Liver (tissue), 9 donors: ENCODE results near the gene SLC25A45. TPM values are rescaled to one million over a fixed set of nuclear protein-coding genes. Genes with fewer than 3 reads are reported as not detected.

Source experiments
- DNase-seq: peaks from one replicate; pipeline ENCODE4 v3.0.0-alpha.2; 2017; ENCODE audit warnings: low spot score
- H3K27ac ChIP-seq, 2 donors: one replicate each; pipeline ENCODE4 v1.7.0; 2013; ENCODE audit warnings: inconsistent platforms in 2 of 2, low read length in 2 of 2, control low read depth in 1 of 2, low read depth in 1 of 2, mild to moderate bottlenecking in 1 of 2
- H3K27me3 ChIP-seq, 4 donors: one replicate each; pipeline versions ENCODE4 v1.6.1 to v1.7.0; 2013; ENCODE audit warnings: low read length in 3 of 4, inconsistent platforms in 1 of 4, mild to moderate bottlenecking in 1 of 4, moderate library complexity in 1 of 4; ENCODE audit not compliant: control insufficient read depth in 4 of 4, insufficient read depth in 4 of 4
- H3K36me3 ChIP-seq, 4 donors: one replicate each; pipeline versions ENCODE4 v1.6.1 to v1.7.0; 2013; ENCODE audit warnings: low read length in 3 of 4, mild to moderate bottlenecking in 3 of 4, low read depth in 1 of 4, moderate library complexity in 1 of 4; ENCODE audit not compliant: control insufficient read depth in 4 of 4, insufficient read depth in 3 of 4
- H3K4me1 ChIP-seq, 4 donors: one replicate each; pipeline versions ENCODE4 v1.6.1 to v1.7.0; 2013; ENCODE audit warnings: low read length in 3 of 4, mild to moderate bottlenecking in 3 of 4, moderate library complexity in 1 of 4; ENCODE audit not compliant: control insufficient read depth in 4 of 4, insufficient read depth in 4 of 4
- H3K4me3 ChIP-seq, 3 donors: one replicate each; pipeline versions ENCODE4 v1.6.1 to v1.7.0; 2013; ENCODE audit warnings: low read length in 3 of 3, control low read depth in 1 of 3, low read depth in 1 of 3, mild to moderate bottlenecking in 1 of 3
- H3K9ac ChIP-seq, 2 donors: one replicate each; pipeline ENCODE4 v1.7.0; 2013; ENCODE audit warnings: low read length in 2 of 2, mild to moderate bottlenecking in 2 of 2, moderate library complexity in 2 of 2, control low read depth in 1 of 2, low read depth in 1 of 2
- H3K9me3 ChIP-seq, 4 donors: one replicate each; pipeline versions ENCODE4 v1.6.1 to v1.7.0; 2013; ENCODE audit warnings: low read length in 3 of 4; ENCODE audit not compliant: control insufficient read depth in 4 of 4
- EGR1 ChIP-seq, 2 donors: IDR thresholded peaks; 2 replicates each; pipeline ENCODE4 v1.6.1; 2016 to 2018; ENCODE audit warnings: antibody characterized with exemption in 2 of 2, low read depth in 2 of 2
- FOXA1 ChIP-seq: IDR thresholded peaks from 2 replicates; pipeline ENCODE4 v1.6.1; 2016; ENCODE audit warnings: antibody characterized with exemption
- FOXA2 ChIP-seq: IDR thresholded peaks from 2 replicates; pipeline ENCODE4 v1.6.1; 2016; ENCODE audit warnings: antibody characterized with exemption
- GABPA ChIP-seq, 2 donors: IDR thresholded peaks in 1 of 2; conservative IDR thresholded peaks in 1 of 2; 2 replicates each; pipeline ENCODE4 v1.6.1; 2016; ENCODE audit warnings: antibody characterized with exemption in 2 of 2, mild to moderate bottlenecking in 1 of 2, moderate library complexity in 1 of 2
- HNF4A ChIP-seq, 2 donors: conservative IDR thresholded peaks; 2 replicates each; pipeline ENCODE4 v1.6.1; 2016; ENCODE audit warnings: antibody characterized with exemption in 2 of 2, mild to moderate bottlenecking in 2 of 2
- HNF4G ChIP-seq: IDR thresholded peaks from 2 replicates; pipeline ENCODE4 v1.6.1; 2016; ENCODE audit warnings: antibody characterized with exemption
- JUND ChIP-seq, 2 donors: IDR thresholded peaks; 2 replicates each; pipeline ENCODE4 v1.6.1; 2016; ENCODE audit warnings: antibody characterized with exemption in 2 of 2
- NR2F2 ChIP-seq: IDR thresholded peaks from 2 replicates; pipeline ENCODE4 v1.6.1; 2016; ENCODE audit warnings: antibody characterized with exemption
- RAD21 ChIP-seq, 2 donors: IDR thresholded peaks; 2 replicates each; pipeline ENCODE4 v1.6.1; 2016; ENCODE audit warnings: antibody characterized with exemption in 2 of 2, mild to moderate bottlenecking in 2 of 2
- RXRA ChIP-seq, 2 donors: IDR thresholded peaks; 2 replicates each; pipeline ENCODE4 v1.6.1; 2017 to 2018; ENCODE audit warnings: antibody characterized with exemption in 2 of 2, mild to moderate bottlenecking in 1 of 2
- SP1 ChIP-seq: IDR thresholded peaks from 2 replicates; pipeline ENCODE4 v1.6.1; 2018; ENCODE audit warnings: antibody characterized with exemption, mild to moderate bottlenecking
- TAF1 ChIP-seq: conservative IDR thresholded peaks from 2 replicates; pipeline ENCODE4 v1.6.1; 2016; ENCODE audit warnings: antibody characterized with exemption, mild to moderate bottlenecking
- YY1 ChIP-seq: IDR thresholded peaks from 2 replicates; pipeline ENCODE4 v1.6.1; 2016; ENCODE audit warnings: antibody characterized with exemption, mild to moderate bottlenecking
- WGBS: extraction: QIAGEN DNeasy Blood & Tissue Kit; methylation state at CpG from one replicate; pipeline ENCODE4 v1.1.7; 2013; 5-methylcytosine and 5-hydroxymethylcytosine counted together
- polyA plus RNA-seq, 2 donors: library from polyadenylated mRNA; stranded (reverse) in 1 of 2; unstranded in 1 of 2; fragments of 200-250 nt in 1 of 2; fragments of >200 nt in 1 of 2; fragmentation: Nextera tagmentation in 1 of 2; extraction: Ambion mirVana in 1 of 2; gene quantifications; one replicate each; pipeline versions ENCODE4 v1.2.1 to v1.2.3, GENCODE V29; 2013 to 2015
- total RNA-seq, 2 donors: library from RNA; depleted of rRNA; stranded (reverse); fragments of >200 nt; gene quantifications; one replicate each; pipeline ENCODE4 v1.2.3, GENCODE V29; 2014
- TF ChIP-seq, protein P1 (sequence below): fragments of 150-350 bp; IDR thresholded peaks from 2 replicates; pipeline ENCODE4 v1.5.1; 2017; ENCODE audit warnings: improper control_type of control experiment, low read depth, low read length; ENCODE audit not compliant: missing input control
- TF ChIP-seq, protein P2 (sequence below): IDR thresholded peaks from 2 replicates; pipeline ENCODE4 v1.6.1; 2016; ENCODE audit warnings: antibody characterized with exemption, mild to moderate bottlenecking
- TF ChIP-seq, protein P3 (sequence below): IDR thresholded peaks from 2 replicates; pipeline ENCODE4 v1.6.1; 2016; ENCODE audit warnings: antibody characterized with exemption
- TF ChIP-seq, protein P4 (sequence below): IDR thresholded peaks from 2 replicates; pipeline ENCODE4 v1.6.1; 2016; ENCODE audit warnings: antibody characterized with exemption
- TF ChIP-seq, protein P5 (sequence below): IDR thresholded peaks from 2 replicates; pipeline ENCODE4 v1.6.1; 2016; ENCODE audit warnings: antibody characterized with exemption
- donor health status: healthy.
- donor health status: healthy.
- donor health status: healthy.
- donor health status: healthy.
- donor health status: healthy.

The SLC25A45 gene
- total and polyA plus RNA-seq, 4 donors, result 4.5 to 6.8 (median 5.3) TPM

DNA sequence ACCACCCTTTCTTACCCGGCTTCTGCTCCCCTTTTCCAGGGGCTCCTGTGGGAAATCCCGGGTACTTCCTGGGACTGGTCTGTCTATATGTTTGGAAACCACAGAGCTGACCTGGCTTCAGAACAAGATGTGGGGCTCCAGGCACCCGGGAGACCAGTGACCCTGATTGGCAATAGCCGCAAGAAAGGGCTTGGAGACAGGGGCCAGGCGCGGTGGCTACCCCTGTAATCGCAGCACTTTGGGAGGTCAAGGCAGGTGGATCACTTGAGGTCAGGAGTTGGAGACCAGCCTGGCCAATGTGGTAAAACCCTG is 37.0 kb upstream of the SLC25A45 start:
- no peaks in the 10 kb centered on the region for H3K36me3 ChIP-seq
- TF ChIP-seq EGR1 (IDR thresholded peaks at IDR 0.05; ENCODE audit: low read depth in 2 of 2) (no peak), HNF4A (conservative IDR thresholded peaks at IDR 0.05) (no peak), YY1 (no peak), HNF4G (no peak), RXRA (IDR thresholded peaks at IDR 0.05) (no peak), FOXA2 (no peak), GABPA (IDR thresholded peaks at IDR 0.05 in 1 of 2, conservative IDR thresholded peaks at IDR 0.05 in 1 of 2) (no peak), TAF1 (no peak), JUND (IDR thresholded peaks at IDR 0.05) (no peak), FOXA1 (no peak)
- TF ChIP-seq, protein P1, sequence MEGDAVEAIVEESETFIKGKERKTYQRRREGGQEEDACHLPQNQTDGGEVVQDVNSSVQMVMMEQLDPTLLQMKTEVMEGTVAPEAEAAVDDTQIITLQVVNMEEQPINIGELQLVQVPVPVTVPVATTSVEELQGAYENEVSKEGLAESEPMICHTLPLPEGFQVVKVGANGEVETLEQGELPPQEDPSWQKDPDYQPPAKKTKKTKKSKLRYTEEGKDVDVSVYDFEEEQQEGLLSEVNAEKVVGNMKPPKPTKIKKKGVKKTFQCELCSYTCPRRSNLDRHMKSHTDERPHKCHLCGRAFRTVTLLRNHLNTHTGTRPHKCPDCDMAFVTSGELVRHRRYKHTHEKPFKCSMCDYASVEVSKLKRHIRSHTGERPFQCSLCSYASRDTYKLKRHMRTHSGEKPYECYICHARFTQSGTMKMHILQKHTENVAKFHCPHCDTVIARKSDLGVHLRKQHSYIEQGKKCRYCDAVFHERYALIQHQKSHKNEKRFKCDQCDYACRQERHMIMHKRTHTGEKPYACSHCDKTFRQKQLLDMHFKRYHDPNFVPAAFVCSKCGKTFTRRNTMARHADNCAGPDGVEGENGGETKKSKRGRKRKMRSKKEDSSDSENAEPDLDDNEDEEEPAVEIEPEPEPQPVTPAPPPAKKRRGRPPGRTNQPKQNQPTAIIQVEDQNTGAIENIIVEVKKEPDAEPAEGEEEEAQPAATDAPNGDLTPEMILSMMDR, result no peak
- TF ChIP-seq, protein P2, sequence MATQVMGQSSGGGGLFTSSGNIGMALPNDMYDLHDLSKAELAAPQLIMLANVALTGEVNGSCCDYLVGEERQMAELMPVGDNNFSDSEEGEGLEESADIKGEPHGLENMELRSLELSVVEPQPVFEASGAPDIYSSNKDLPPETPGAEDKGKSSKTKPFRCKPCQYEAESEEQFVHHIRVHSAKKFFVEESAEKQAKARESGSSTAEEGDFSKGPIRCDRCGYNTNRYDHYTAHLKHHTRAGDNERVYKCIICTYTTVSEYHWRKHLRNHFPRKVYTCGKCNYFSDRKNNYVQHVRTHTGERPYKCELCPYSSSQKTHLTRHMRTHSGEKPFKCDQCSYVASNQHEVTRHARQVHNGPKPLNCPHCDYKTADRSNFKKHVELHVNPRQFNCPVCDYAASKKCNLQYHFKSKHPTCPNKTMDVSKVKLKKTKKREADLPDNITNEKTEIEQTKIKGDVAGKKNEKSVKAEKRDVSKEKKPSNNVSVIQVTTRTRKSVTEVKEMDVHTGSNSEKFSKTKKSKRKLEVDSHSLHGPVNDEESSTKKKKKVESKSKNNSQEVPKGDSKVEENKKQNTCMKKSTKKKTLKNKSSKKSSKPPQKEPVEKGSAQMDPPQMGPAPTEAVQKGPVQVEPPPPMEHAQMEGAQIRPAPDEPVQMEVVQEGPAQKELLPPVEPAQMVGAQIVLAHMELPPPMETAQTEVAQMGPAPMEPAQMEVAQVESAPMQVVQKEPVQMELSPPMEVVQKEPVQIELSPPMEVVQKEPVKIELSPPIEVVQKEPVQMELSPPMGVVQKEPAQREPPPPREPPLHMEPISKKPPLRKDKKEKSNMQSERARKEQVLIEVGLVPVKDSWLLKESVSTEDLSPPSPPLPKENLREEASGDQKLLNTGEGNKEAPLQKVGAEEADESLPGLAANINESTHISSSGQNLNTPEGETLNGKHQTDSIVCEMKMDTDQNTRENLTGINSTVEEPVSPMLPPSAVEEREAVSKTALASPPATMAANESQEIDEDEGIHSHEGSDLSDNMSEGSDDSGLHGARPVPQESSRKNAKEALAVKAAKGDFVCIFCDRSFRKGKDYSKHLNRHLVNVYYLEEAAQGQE, result no peak
- TF ChIP-seq, protein P3, sequence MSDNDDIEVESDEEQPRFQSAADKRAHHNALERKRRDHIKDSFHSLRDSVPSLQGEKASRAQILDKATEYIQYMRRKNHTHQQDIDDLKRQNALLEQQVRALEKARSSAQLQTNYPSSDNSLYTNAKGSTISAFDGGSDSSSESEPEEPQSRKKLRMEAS, result no peak
- TF ChIP-seq, protein P4, sequence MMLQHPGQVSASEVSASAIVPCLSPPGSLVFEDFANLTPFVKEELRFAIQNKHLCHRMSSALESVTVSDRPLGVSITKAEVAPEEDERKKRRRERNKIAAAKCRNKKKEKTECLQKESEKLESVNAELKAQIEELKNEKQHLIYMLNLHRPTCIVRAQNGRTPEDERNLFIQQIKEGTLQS, result no peak
- no peak for DNase-seq
- peak overlapping the region; percentile 98 for H3K9ac ChIP-seq
- WGBS, result 8% methylated on average over 7 of the region's 7 CpGs
- H3K4me3 ChIP-seq, result peak overlapping the region; percentile 35 to 65 (median 64)
- H3K9me3 ChIP-seq, result no peaks in the 10 kb centered on the region
- H3K4me1 ChIP-seq, result peaks cover 11 to 39% (median 23%) of the 10 kb centered on the region in 4 donors
- no peaks in the 10 kb centered on the region for H3K27me3 ChIP-seq
- peak overlapping the region; percentile 99 to 100 for H3K27ac ChIP-seq

DNA sequence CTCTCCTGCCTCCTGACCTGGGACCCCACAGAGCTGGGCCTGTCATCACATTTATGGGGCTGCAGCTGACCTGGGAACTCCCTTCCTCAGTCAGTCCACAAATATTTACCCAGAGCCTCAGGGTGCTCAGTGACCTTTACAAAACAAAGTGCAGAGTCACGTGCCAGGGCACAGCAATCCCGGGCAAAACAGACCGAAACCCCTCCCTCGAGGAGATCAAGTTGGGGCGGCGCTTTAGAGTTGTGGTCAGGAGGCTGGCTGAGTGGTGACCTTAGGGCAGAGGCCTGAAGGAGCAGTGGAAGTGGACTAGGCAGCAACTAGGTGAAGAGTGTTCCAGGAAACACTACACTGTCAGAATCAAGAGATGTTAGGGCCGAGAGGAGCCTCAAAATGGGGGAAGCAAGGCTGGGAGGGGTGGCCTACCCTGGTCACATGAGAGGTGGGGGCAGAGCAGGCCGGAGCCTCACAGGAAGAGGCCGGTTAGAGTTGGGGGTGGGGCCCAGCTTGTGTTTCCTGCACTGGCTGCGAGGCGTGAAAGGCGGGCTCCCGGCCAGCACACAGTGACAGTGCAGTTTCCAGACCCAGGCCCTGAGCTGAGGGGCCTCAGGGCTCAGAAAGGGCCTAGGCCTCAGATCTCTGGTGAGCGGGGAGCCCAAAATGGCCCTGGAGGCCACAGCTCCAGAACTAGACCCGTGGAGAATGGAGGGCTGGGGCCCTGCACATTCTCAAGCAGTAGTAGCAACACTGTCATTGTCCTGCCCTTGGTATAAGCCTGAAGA is 36.4 kb upstream of the SLC25A45 start:
- Histone ChIP-seq H3K36me3 (no peaks in the 10 kb centered on the region), H3K27me3 (no peaks in the 10 kb centered on the region), H3K4me1 (peaks cover 11 to 39% (median 23%) of the 10 kb centered on the region in 4 donors), H3K9ac (peak overlapping the region; percentile 98), H3K4me3 (peak overlapping the region; percentile 35 to 65 (median 64)), H3K27ac (peak overlapping the region; percentile 99 to 100), H3K9me3 (no peaks in the 10 kb centered on the region)
- WGBS, result under 1% methylated on average over 15 of the region's 15 CpGs
- peak; percentile 99 for DNase-seq
- TF ChIP-seq JUND (IDR thresholded peaks at IDR 0.05) (peak; percentile 65 to 81), TAF1 (peak; percentile 74), FOXA2 (peak; percentile 77), SP1 (peak; percentile 99), RAD21 (IDR thresholded peaks at IDR 0.05) (peak; percentile 2 to 36), NR2F2 (peak; percentile 99), EGR1 (IDR thresholded peaks at IDR 0.05; ENCODE audit: low read depth in 2 of 2) (peak in 1 of 2 donors; percentile 53), HNF4G (peak; percentile 58), GABPA (IDR thresholded peaks at IDR 0.05 in 1 of 2, conservative IDR thresholded peaks at IDR 0.05 in 1 of 2) (peak in 1 of 2 donors; percentile 90), RXRA (IDR thresholded peaks at IDR 0.05) (peak; percentile 96 to 98), FOXA1 (peak; percentile 86), HNF4A (conservative IDR thresholded peaks at IDR 0.05) (peak; percentile 81 to 85), YY1 (peak; percentile 87)
- TF ChIP-seq, protein P4, result peak; percentile 40
- TF ChIP-seq, protein P1, result no peak
- TF ChIP-seq, protein P3, result peak; percentile 93
- TF ChIP-seq, protein P5, sequence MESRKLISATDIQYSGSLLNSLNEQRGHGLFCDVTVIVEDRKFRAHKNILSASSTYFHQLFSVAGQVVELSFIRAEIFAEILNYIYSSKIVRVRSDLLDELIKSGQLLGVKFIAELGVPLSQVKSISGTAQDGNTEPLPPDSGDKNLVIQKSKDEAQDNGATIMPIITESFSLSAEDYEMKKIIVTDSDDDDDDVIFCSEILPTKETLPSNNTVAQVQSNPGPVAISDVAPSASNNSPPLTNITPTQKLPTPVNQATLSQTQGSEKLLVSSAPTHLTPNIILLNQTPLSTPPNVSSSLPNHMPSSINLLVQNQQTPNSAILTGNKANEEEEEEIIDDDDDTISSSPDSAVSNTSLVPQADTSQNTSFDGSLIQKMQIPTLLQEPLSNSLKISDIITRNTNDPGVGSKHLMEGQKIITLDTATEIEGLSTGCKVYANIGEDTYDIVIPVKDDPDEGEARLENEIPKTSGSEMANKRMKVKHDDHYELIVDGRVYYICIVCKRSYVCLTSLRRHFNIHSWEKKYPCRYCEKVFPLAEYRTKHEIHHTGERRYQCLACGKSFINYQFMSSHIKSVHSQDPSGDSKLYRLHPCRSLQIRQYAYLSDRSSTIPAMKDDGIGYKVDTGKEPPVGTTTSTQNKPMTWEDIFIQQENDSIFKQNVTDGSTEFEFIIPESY, result peak; percentile 89
